Epithelial cell of prostate (primary cell): Measurements from ENCODE around the gene SPEG.

ENCODE experiments used
- DNase-seq: peaks from one replicate; pipeline ENCODE4 v3.0.0-alpha.2; 2011; ENCODE audit warnings: low read depth, low spot score
- H3K27ac ChIP-seq: fragments of 450-650 bp; 2 replicates; pipeline ENCODE4 v1.5.1; 2017; ENCODE audit warnings: mild to moderate bottlenecking

SPEG gene

GRCh38 chr2:219474285-219475060 lies 39.8 kb downstream of the SPEG start:
- no peak for DNase-seq

DNA sequence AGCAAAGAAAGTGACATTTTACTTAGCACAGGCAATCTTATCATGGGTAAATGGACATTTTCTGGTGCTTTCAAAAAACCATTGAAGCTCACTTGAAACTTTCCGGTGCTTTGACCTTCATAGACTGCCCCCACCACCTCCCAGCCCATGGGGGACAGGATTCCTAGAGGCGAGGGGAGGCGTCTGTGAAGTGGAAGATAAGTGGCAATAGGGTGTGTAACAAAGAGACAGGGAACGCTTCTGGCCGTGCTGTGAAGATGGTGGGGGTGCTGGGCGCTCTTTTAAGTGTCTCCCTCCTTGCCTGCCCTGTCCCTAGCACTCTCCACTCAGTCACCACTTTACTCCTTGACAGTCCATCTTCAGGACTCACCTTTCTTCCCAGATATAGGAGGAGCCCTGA lies 40.6 kb downstream of the SPEG start:
- no peak for DNase-seq

More at GRCh38 chr2:219474285-219475060, 39.8 kb downstream of the SPEG start:
- no peak overlapping the region for H3K27ac ChIP-seq

GRCh38 chr2:219475697-219476651 lies 41.3 kb downstream of the SPEG start:
- H3K27ac ChIP-seq, result no peak overlapping the region
- DNase-seq, result no peak

More for the DNA sequence above, 40.6 kb downstream of the SPEG start:
- H3K27ac ChIP-seq, result no peak overlapping the region

GRCh38 chr2:219476652-219477151 lies 42.1 kb downstream of the SPEG start:
- no peak for DNase-seq

GRCh38 chr2:219477179-219477578 lies 42.5 kb downstream of the SPEG start:
- no peak for DNase-seq
- H3K27ac ChIP-seq, result no peak overlapping the region

More at GRCh38 chr2:219476652-219477151, 42.1 kb downstream of the SPEG start:
- H3K27ac ChIP-seq, result no peak overlapping the region

- no peak for DNase-seq
- H3K27ac ChIP-seq, result no peak overlapping the region
Measured at GRCh38 chr2:219477815-219478214, 43.2 kb downstream of the SPEG start.

- no peak overlapping the region for H3K27ac ChIP-seq
- DNase-seq, result no peak
Measured at GRCh38 chr2:219478916-219479315, 44.3 kb downstream of the SPEG start.

DNA sequence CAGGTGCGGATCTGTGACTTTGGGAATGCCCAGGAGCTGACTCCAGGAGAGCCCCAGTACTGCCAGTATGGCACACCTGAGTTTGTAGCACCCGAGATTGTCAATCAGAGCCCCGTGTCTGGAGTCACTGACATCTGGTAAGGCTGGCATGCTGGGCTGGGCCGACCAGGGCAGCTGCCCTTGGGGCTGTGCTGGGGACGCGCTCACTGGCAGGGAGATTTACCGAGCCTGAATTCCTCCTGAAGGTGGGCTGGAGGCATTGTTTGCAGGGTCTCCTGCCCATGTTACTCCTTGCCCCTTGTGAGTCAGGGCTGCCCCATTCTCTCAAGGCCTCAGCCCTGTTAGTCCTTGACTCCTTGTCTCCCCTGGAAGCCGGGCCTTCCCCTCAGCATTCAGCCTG lies 45.4 kb downstream of the SPEG start:
- no peak overlapping the region for H3K27ac ChIP-seq
- no peak for DNase-seq

DNA sequence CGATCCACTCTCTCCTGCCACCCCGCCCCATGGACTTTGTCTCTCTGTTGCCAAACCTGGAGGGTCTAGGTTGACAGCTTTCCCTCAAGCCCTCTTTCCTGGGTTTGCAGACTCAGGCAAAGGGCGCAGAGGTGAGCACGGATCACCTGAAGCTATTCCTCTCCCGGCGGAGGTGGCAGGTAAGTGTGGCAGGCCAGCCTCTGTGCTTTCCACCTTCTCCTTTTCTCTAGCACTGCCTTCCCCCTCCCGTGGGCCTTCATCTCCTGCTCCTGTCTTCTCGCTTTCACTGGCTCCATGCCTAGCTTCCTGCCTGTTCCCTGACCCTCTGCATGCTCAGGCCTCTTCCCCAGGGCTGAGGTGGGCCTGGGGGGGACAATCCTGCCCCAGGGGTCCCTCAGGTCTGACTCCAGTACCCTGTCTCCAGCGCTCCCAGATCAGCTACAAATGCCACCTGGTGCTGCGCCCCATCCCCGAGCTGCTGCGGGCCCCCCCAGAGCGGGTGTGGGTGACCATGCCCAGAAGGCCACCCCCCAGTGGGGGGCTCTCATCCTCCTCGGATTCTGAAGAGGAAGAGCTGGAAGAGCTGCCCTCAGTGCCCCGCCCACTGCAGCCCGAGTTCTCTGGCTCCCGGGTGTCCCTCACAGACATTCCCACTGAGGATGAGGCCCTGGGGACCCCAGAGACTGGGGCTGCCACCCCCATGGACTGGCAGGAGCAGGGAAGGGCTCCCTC lies 48.2 kb downstream of the SPEG start:
- no peak for DNase-seq
- no peak overlapping the region for H3K27ac ChIP-seq

DNA sequence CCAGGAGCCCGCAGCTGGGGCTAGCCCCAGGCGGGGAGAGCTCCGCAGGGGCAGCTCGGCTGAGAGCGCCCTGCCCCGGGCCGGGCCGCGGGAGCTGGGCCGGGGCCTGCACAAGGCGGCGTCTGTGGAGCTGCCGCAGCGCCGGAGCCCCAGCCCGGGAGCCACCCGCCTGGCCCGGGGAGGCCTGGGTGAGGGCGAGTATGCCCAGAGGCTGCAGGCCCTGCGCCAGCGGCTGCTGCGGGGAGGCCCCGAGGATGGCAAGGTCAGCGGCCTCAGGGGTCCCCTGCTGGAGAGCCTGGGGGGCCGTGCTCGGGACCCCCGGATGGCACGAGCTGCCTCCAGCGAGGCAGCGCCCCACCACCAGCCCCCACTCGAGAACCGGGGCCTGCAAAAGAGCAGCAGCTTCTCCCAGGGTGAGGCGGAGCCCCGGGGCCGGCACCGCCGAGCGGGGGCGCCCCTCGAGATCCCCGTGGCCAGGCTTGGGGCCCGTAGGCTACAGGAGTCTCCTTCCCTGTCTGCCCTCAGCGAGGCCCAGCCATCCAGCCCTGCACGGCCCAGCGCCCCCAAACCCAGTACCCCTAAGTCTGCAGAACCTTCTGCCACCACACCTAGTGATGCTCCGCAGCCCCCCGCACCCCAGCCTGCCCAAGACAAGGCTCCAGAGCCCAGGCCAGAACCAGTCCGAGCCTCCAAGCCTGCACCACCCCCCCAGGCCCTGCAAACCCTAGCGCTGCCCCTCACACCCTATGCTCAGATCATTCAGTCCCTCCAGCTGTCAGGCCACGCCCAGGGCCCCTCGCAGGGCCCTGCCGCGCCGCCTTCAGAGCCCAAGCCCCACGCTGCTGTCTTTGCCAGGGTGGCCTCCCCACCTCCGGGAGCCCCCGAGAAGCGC lies 49.1 kb downstream of the SPEG start:
- H3K27ac ChIP-seq, result no peak overlapping the region
- DNase-seq, result no peak

- H3K27ac ChIP-seq, result no peak overlapping the region
- DNase-seq, result no peak
Measured at GRCh38 chr2:219484343-219485200, 49.9 kb downstream of the SPEG start.

DNA sequence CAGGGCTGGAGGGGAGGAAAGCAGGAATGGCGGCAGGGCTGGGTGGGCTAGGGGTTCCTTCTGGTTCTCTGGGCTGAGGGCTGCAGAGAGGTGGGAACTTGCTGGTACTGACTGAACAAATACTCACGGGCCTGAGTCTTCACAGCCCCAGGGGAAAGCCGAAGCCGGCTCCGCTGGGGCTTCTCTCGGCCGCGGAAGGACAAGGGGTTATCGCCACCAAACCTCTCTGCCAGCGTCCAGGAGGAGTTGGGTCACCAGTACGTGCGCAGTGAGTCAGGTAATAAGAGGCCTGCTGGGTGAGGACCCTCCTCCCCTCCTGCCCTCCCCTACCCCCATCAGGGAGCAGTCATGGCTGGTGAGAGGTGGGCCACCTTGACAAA lies 50.5 kb downstream of the SPEG start:
- H3K27ac ChIP-seq, result no peak overlapping the region
- no peak for DNase-seq

GRCh38 chr2:219486380-219486959 lies 51.8 kb downstream of the SPEG start:
- DNase-seq, result no peak

DNA sequence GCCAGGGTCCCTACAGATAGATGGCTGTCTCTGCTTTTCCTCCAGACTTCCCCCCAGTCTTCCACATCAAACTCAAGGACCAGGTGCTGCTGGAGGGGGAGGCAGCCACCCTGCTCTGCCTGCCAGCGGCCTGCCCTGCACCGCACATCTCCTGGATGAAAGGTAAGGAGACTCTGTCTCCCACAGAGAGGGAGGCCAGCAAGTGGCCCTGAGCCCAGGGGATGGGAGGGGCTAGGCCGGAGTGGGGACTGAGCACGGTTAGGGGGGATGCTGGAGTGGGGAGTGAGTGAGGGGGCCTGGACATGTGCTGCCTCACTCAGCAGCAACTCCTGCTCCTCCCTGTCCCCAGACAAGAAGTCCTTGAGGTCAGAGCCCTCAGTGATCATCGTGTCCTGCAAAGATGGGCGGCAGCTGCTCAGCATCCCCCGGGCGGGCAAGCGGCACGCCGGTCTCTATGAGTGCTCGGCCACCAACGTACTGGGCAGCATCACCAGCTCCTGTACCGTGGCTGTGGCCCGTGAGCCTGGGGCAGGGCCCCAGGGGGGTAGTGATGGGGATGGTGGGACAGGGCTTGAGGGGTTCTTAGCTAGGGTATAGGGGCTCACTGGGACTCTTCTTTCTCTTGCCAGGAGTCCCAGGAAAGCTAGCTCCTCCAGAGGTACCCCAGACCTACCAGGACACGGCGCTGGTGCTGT lies 53.7 kb downstream of the SPEG start:
- H3K27ac ChIP-seq, result no peak overlapping the region
- DNase-seq, result no peak

More at GRCh38 chr2:219486380-219486959, 51.8 kb downstream of the SPEG start:
- no peak overlapping the region for H3K27ac ChIP-seq

GRCh38 chr2:219488844-219489194 lies 54.2 kb downstream of the SPEG start:
- no peak for DNase-seq
- no peak overlapping the region for H3K27ac ChIP-seq

GRCh38 chr2:219489315-219489714 lies 54.7 kb downstream of the SPEG start:
- H3K27ac ChIP-seq, result no peak overlapping the region
- DNase-seq, result no peak

GRCh38 chr2:219490186-219490585 lies 55.5 kb downstream of the SPEG start:
- DNase-seq, result no peak
- no peak overlapping the region for H3K27ac ChIP-seq
